ENCODE measurements around the gene SQSTM1.
"Not testable (repeated sequence)": the region's sequence is repeated elsewhere in the genome, so short reads cannot be mapped to it uniquely, and the experiment has no call there.

SQSTM1 gene

DNA sequence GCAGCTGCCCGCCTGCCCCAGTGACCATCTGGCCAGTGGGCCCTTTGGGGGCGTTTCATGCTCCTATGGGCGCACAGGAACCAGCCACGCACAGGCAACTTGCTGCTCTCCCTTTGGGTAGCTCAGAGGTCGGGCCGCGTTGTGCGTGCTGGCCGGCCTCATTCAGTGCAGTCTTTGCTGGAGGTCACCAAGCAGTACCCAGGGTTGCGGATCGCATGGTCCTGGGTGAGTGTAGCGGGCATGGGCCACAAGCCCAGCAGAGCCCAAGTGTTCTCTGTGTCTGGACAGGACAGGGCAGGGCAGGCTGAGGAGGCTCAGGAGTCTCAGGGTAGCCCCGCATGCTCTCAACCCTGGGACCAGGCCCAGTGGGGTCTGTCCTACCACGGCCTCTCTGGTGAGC lies 47.8 kb downstream of the SQSTM1 start:
- TF ChIP-seq CTCF (IDR thresholded peaks at IDR 0.05; ENCODE audit: insufficient read depth, low read length, poor library complexity, severe bottlenecking), result no peak
- Histone ChIP-seq H3K36me3 (ENCODE audit: control insufficient read depth, insufficient read depth, low read length) (peaks cover 45% of the 10 kb centered on the region), H3K4me3 (replicated peaks; ENCODE audit: low read depth, low read length) (no peak overlapping the region), H3K27me3 (replicated peaks; ENCODE audit: control insufficient read depth, insufficient read depth, low read length) (no peaks in the 10 kb centered on the region)
- DNase-seq (ENCODE audit: extremely low read depth, insufficient read length), result no peak

DNA sequence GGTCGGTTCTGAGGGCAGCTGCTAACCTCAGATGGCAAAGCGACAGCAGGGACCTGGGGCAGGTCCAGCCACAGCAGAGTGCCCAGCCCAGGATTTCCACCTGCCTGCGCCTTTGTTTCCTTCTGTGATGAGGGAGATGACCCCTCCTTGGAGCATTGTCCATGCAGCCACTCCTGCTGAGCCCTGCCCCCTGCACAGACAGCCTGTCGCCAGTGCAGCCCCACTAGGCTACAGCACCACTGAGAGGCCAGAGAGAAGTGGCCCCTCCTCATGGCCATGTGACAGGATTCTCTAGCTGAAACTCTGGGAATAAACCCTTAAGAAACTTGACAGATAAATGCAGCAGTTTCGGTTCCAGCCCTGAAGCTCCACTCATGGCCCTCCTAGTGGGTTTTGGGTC lies 48.4 kb downstream of the SQSTM1 start:
- TF ChIP-seq CTCF (IDR thresholded peaks at IDR 0.05; ENCODE audit: insufficient read depth, low read length, poor library complexity, severe bottlenecking), result no peak
- peaks cover 43% of the 10 kb centered on the region for H3K36me3 ChIP-seq (ENCODE audit: control insufficient read depth, insufficient read depth, low read length)

DNA sequence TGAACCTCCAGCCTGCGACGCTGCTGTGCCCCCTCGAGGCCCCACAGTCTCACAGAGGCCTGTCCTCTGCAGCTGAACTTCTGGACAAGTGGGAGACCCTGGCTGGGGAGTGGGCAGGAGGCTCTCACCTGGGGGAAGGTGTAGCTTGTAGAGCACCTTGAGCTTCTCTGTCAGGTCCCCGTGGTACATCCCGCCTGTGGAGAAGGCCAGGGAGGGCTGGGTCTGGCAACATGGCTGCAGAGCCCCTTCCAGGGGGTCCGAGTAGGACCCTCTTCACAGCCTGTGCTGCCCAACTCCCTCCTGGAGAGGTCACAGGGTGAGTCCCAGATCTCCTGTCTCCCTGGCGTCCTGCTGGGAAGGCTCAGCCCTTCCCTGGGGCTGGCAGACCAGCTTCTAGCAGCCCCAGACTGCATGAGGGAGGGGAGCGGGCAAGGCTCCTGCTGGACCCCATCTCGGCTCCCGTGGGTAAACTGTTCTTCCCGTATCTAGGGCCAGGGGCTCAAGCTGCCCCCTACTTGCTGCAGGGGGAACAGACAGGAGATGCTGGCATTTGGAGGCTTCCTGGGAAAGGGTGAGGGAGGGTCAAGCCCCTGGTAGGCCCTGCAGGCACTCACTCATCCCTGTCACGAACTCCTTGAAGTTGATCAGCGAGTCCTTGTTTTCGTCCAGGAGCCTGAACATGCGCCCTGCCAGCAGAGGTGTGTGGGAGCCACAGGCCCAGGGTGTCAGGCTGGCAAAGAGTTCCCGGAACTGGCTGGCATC lies 49.1 kb downstream of the SQSTM1 start:
- TF ChIP-seq CTCF (IDR thresholded peaks at IDR 0.05; ENCODE audit: insufficient read depth, low read length, poor library complexity, severe bottlenecking), result no peak
- H3K27me3 ChIP-seq (replicated peaks; ENCODE audit: control insufficient read depth, insufficient read depth, low read length), result no peaks in the 10 kb centered on the region
- peaks cover 44% of the 10 kb centered on the region for H3K36me3 ChIP-seq (ENCODE audit: control insufficient read depth, insufficient read depth, low read length)
- no peak for DNase-seq (ENCODE audit: extremely low read depth, insufficient read length)
- no peak overlapping the region for H3K4me3 ChIP-seq (replicated peaks; ENCODE audit: low read depth, low read length)

More for the DNA sequence above, 48.4 kb downstream of the SQSTM1 start:
- Histone ChIP-seq H3K27me3 (replicated peaks; ENCODE audit: control insufficient read depth, insufficient read depth, low read length) (no peaks in the 10 kb centered on the region), H3K4me3 (replicated peaks; ENCODE audit: low read depth, low read length) (no peak overlapping the region)
- no peak for DNase-seq (ENCODE audit: extremely low read depth, insufficient read length)

DNA sequence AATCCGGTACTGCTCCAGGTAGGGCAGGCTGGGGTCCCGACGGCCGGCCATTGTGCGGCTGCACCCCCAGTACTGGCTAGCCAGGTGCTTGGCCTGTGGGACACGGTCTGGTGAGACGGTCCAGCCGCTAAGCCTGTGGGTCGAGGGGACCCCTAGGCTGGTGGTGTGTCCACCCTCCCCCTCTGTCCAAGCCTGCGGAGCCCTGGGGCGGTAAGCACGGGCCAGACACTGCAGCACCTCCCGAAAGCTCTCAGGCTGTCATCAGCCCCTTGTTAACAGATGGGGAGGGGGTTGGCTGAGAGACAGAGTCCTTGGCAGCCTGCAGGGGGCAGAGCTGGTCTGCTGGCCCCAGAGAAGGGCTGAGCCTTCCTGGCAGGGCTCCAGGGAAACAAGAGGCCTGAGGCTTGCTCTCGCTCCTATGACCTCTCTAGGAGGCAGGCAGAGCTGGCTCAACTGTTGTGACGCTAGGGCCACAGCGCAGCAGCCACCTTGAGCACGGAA lies 49.7 kb downstream of the SQSTM1 start:
- no peak for DNase-seq (ENCODE audit: extremely low read depth, insufficient read length)
- Histone ChIP-seq H3K4me3 (replicated peaks; ENCODE audit: low read depth, low read length) (no peak overlapping the region), H3K27me3 (replicated peaks; ENCODE audit: control insufficient read depth, insufficient read depth, low read length) (no peaks in the 10 kb centered on the region), H3K36me3 (ENCODE audit: control insufficient read depth, insufficient read depth, low read length) (peaks cover 45% of the 10 kb centered on the region)
- peak; percentile 19 for TF ChIP-seq CTCF (IDR thresholded peaks at IDR 0.05; ENCODE audit: insufficient read depth, low read length, poor library complexity, severe bottlenecking)

DNA sequence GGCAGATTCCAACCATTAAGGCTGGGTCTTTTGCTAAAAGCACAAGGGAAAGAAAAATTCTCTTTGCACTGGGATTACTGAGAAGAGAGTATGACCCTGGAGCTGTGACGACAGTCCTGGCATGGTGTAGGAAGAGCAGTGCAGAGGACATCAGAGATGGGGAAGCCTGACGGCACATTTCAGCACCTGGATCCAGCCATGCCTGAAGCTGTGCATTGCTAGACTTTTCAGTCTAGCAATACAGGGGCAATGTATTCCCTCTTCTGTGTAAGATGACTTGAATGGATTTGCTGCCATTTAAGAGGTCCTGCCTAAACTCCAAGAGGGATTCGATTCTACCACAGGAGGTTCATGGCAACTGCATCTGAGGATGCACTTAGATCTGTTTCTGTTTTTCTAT lies 50.2 kb downstream of the SQSTM1 start:
- H3K4me3 ChIP-seq (replicated peaks; ENCODE audit: low read depth, low read length), result no peak overlapping the region
- no peak for TF ChIP-seq CTCF (IDR thresholded peaks at IDR 0.05; ENCODE audit: insufficient read depth, low read length, poor library complexity, severe bottlenecking)
- no peak for DNase-seq (ENCODE audit: extremely low read depth, insufficient read length)
- H3K36me3 ChIP-seq (ENCODE audit: control insufficient read depth, insufficient read depth, low read length), result peaks cover 47% of the 10 kb centered on the region
- no peaks in the 10 kb centered on the region for H3K27me3 ChIP-seq (replicated peaks; ENCODE audit: control insufficient read depth, insufficient read depth, low read length)

DNA sequence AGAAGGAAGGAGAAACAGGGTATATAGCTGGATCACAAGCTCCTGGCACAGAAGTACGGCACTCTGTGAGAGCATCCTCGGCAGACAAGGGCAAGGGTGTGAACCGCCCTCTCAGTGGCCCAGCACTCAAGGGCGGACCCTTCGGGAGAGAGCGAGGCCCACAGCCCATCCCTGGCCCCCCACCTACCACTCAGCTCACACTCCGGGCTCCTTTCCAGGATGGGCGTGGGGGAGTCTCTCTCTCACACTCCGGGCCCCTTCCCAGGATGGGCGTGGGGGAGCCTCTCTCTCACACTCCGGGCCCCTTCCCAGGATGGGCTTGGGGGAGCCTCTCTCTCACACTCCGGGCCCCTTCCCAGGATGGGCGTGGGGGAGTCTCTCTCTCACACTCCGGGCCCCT lies 50.8 kb downstream of the SQSTM1 start:
- not testable (repeated sequence) for DNase-seq (ENCODE audit: extremely low read depth, insufficient read length); H3K27me3 ChIP-seq (replicated peaks; ENCODE audit: control insufficient read depth, insufficient read depth, low read length); H3K4me3 ChIP-seq (replicated peaks; ENCODE audit: low read depth, low read length)
- H3K36me3 ChIP-seq (ENCODE audit: control insufficient read depth, insufficient read depth, low read length), result peaks cover 45% of the 10 kb centered on the region
